Liver (tissue), 9 donors: Measurements from ENCODE around the gene CLIP1. TPM values are rescaled to one million over a fixed set of nuclear protein-coding genes. Genes with fewer than 3 reads are reported as not detected.

Experiments
- DNase-seq: peaks from one replicate; pipeline ENCODE4 v3.0.0-alpha.2; 2017; ENCODE audit warnings: low spot score
- H3K27ac ChIP-seq, 2 donors: one replicate each; pipeline ENCODE4 v1.7.0; 2013; ENCODE audit warnings: inconsistent platforms in 2 of 2, low read length in 2 of 2, control low read depth in 1 of 2, low read depth in 1 of 2, mild to moderate bottlenecking in 1 of 2
- H3K27me3 ChIP-seq, 4 donors: one replicate each; pipeline versions ENCODE4 v1.6.1 to v1.7.0; 2013; ENCODE audit warnings: low read length in 3 of 4, inconsistent platforms in 1 of 4, mild to moderate bottlenecking in 1 of 4, moderate library complexity in 1 of 4; ENCODE audit not compliant: control insufficient read depth in 4 of 4, insufficient read depth in 4 of 4
- H3K36me3 ChIP-seq, 4 donors: one replicate each; pipeline versions ENCODE4 v1.6.1 to v1.7.0; 2013; ENCODE audit warnings: low read length in 3 of 4, mild to moderate bottlenecking in 3 of 4, low read depth in 1 of 4, moderate library complexity in 1 of 4; ENCODE audit not compliant: control insufficient read depth in 4 of 4, insufficient read depth in 3 of 4
- H3K4me1 ChIP-seq, 4 donors: one replicate each; pipeline versions ENCODE4 v1.6.1 to v1.7.0; 2013; ENCODE audit warnings: low read length in 3 of 4, mild to moderate bottlenecking in 3 of 4, moderate library complexity in 1 of 4; ENCODE audit not compliant: control insufficient read depth in 4 of 4, insufficient read depth in 4 of 4
- H3K4me3 ChIP-seq, 3 donors: one replicate each; pipeline versions ENCODE4 v1.6.1 to v1.7.0; 2013; ENCODE audit warnings: low read length in 3 of 3, control low read depth in 1 of 3, low read depth in 1 of 3, mild to moderate bottlenecking in 1 of 3
- H3K9ac ChIP-seq, 2 donors: one replicate each; pipeline ENCODE4 v1.7.0; 2013; ENCODE audit warnings: low read length in 2 of 2, mild to moderate bottlenecking in 2 of 2, moderate library complexity in 2 of 2, control low read depth in 1 of 2, low read depth in 1 of 2
- H3K9me3 ChIP-seq, 4 donors: one replicate each; pipeline versions ENCODE4 v1.6.1 to v1.7.0; 2013; ENCODE audit warnings: low read length in 3 of 4; ENCODE audit not compliant: control insufficient read depth in 4 of 4
- FOXA1 ChIP-seq: IDR thresholded peaks from 2 replicates; pipeline ENCODE4 v1.6.1; 2016; ENCODE audit warnings: antibody characterized with exemption
- HNF4A ChIP-seq, 2 donors: conservative IDR thresholded peaks; 2 replicates each; pipeline ENCODE4 v1.6.1; 2016; ENCODE audit warnings: antibody characterized with exemption in 2 of 2, mild to moderate bottlenecking in 2 of 2
- HNF4G ChIP-seq: IDR thresholded peaks from 2 replicates; pipeline ENCODE4 v1.6.1; 2016; ENCODE audit warnings: antibody characterized with exemption
- JUND ChIP-seq, 2 donors: IDR thresholded peaks; 2 replicates each; pipeline ENCODE4 v1.6.1; 2016; ENCODE audit warnings: antibody characterized with exemption in 2 of 2
- NR2F2 ChIP-seq: IDR thresholded peaks from 2 replicates; pipeline ENCODE4 v1.6.1; 2016; ENCODE audit warnings: antibody characterized with exemption
- SP1 ChIP-seq: IDR thresholded peaks from 2 replicates; pipeline ENCODE4 v1.6.1; 2018; ENCODE audit warnings: antibody characterized with exemption, mild to moderate bottlenecking
- YY1 ChIP-seq: IDR thresholded peaks from 2 replicates; pipeline ENCODE4 v1.6.1; 2016; ENCODE audit warnings: antibody characterized with exemption, mild to moderate bottlenecking
- WGBS: extraction: QIAGEN DNeasy Blood & Tissue Kit; methylation state at CpG from one replicate; pipeline ENCODE4 v1.1.7; 2013; 5-methylcytosine and 5-hydroxymethylcytosine counted together
- polyA plus RNA-seq, 2 donors: library from polyadenylated mRNA; stranded (reverse) in 1 of 2; unstranded in 1 of 2; fragments of 200-250 nt in 1 of 2; fragments of >200 nt in 1 of 2; fragmentation: Nextera tagmentation in 1 of 2; extraction: Ambion mirVana in 1 of 2; gene quantifications; one replicate each; pipeline versions ENCODE4 v1.2.1 to v1.2.3, GENCODE V29; 2013 to 2015
- total RNA-seq, 2 donors: library from RNA; depleted of rRNA; stranded (reverse); fragments of >200 nt; gene quantifications; one replicate each; pipeline ENCODE4 v1.2.3, GENCODE V29; 2014
- TF ChIP-seq, protein P1 (sequence below): IDR thresholded peaks from 2 replicates; pipeline ENCODE4 v1.6.1; 2016; ENCODE audit warnings: antibody characterized with exemption
- TF ChIP-seq, protein P2 (sequence below): fragments of 150-350 bp; IDR thresholded peaks from 2 replicates; pipeline ENCODE4 v1.5.1; 2017; ENCODE audit warnings: improper control_type of control experiment, low read depth, low read length; ENCODE audit not compliant: missing input control
- TF ChIP-seq, protein P3 (sequence below): IDR thresholded peaks from 2 replicates; pipeline ENCODE4 v1.6.1; 2016; ENCODE audit warnings: antibody characterized with exemption
- TF ChIP-seq, protein P4 (sequence below): IDR thresholded peaks from 2 replicates; pipeline ENCODE4 v1.6.1; 2016; ENCODE audit warnings: antibody characterized with exemption
- donor health status: healthy.
- donor health status: healthy.
- donor health status: healthy.
- donor health status: healthy.
- donor health status: healthy.

Gene CLIP1
- total and polyA plus RNA-seq, 4 donors = 13.0 to 41.9 (median 26.0) TPM

DNA sequence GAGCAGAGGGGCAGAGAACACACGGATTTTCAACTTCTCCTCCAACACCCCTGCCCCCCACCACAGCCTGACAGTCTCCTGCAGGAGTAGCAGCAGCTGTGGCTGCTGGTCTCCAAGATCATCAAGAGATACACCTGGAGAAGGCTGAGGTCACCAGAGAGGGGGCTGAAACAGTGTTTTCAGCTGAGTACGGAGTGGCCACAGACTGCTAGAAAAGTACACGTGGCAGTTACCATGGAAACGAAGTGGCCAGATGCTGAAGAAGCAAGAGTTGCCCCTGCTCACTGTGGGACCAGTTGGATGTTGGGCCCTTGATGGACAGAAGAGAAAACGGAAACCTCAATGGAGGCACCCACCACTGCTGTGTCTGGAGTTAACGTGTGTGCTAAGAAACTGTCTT lies 191.7 kb downstream of the CLIP1 start:
- no peak for DNase-seq
- no peak for TF ChIP-seq JUND (IDR thresholded peaks at IDR 0.05)
- TF ChIP-seq YY1 = no peak
- TF ChIP-seq, protein P1, sequence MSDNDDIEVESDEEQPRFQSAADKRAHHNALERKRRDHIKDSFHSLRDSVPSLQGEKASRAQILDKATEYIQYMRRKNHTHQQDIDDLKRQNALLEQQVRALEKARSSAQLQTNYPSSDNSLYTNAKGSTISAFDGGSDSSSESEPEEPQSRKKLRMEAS = no peak
- no peak for TF ChIP-seq HNF4A (conservative IDR thresholded peaks at IDR 0.05)
- TF ChIP-seq, protein P2, sequence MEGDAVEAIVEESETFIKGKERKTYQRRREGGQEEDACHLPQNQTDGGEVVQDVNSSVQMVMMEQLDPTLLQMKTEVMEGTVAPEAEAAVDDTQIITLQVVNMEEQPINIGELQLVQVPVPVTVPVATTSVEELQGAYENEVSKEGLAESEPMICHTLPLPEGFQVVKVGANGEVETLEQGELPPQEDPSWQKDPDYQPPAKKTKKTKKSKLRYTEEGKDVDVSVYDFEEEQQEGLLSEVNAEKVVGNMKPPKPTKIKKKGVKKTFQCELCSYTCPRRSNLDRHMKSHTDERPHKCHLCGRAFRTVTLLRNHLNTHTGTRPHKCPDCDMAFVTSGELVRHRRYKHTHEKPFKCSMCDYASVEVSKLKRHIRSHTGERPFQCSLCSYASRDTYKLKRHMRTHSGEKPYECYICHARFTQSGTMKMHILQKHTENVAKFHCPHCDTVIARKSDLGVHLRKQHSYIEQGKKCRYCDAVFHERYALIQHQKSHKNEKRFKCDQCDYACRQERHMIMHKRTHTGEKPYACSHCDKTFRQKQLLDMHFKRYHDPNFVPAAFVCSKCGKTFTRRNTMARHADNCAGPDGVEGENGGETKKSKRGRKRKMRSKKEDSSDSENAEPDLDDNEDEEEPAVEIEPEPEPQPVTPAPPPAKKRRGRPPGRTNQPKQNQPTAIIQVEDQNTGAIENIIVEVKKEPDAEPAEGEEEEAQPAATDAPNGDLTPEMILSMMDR = no peak
- TF ChIP-seq, protein P3, sequence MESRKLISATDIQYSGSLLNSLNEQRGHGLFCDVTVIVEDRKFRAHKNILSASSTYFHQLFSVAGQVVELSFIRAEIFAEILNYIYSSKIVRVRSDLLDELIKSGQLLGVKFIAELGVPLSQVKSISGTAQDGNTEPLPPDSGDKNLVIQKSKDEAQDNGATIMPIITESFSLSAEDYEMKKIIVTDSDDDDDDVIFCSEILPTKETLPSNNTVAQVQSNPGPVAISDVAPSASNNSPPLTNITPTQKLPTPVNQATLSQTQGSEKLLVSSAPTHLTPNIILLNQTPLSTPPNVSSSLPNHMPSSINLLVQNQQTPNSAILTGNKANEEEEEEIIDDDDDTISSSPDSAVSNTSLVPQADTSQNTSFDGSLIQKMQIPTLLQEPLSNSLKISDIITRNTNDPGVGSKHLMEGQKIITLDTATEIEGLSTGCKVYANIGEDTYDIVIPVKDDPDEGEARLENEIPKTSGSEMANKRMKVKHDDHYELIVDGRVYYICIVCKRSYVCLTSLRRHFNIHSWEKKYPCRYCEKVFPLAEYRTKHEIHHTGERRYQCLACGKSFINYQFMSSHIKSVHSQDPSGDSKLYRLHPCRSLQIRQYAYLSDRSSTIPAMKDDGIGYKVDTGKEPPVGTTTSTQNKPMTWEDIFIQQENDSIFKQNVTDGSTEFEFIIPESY = no peak
- no peak overlapping the region for H3K27ac ChIP-seq
- H3K27me3 ChIP-seq = no peaks in the 10 kb centered on the region
- no peak overlapping the region for H3K9ac ChIP-seq
- 91% methylated on average over 6 of the region's 6 CpGs for WGBS
- no peaks in the 10 kb centered on the region for H3K9me3 ChIP-seq
- peaks cover 1 to 23% (median 17%) of the 10 kb centered on the region in 4 donors for H3K36me3 ChIP-seq
- no peak overlapping the region for H3K4me3 ChIP-seq
- H3K4me1 ChIP-seq = peaks cover 7 to 11% (median 8%) of the 10 kb centered on the region in 4 donors

DNA sequence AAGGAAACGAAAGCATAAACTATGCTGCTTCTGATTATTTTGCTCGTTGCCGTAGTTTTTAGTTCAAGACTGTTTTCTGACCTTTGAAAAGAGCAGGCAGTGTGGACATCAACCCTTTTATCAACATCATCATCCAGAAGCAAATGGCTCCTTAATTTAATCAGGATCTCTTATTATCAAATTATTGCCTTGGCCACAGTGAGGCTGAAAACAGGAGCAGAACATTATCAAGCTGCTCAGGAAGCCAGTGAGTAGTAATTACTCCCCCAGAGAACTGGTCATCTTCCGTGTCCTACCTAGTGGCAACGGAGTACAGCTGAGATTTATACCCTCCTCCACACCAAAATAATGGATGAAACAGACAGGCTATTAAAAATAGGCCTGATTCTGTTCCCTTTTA lies 194.4 kb downstream of the CLIP1 start:
- Histone ChIP-seq H3K27me3 (no peaks in the 10 kb centered on the region), H3K27ac (no peak overlapping the region), H3K4me3 (no peak overlapping the region), H3K4me1 (peaks cover 14 to 22% (median 19%) of the 10 kb centered on the region in 4 donors), H3K9ac (no peak overlapping the region), H3K36me3 (peaks cover 1 to 23% (median 15%) of the 10 kb centered on the region in 4 donors), H3K9me3 (no peaks in the 10 kb centered on the region)
- 93% methylated on average over 5 of the region's 5 CpGs for WGBS
- DNase-seq = no peak
- TF ChIP-seq NR2F2 = no peak
- TF ChIP-seq HNF4A (conservative IDR thresholded peaks at IDR 0.05) = no peak
- TF ChIP-seq FOXA1 = no peak

DNA sequence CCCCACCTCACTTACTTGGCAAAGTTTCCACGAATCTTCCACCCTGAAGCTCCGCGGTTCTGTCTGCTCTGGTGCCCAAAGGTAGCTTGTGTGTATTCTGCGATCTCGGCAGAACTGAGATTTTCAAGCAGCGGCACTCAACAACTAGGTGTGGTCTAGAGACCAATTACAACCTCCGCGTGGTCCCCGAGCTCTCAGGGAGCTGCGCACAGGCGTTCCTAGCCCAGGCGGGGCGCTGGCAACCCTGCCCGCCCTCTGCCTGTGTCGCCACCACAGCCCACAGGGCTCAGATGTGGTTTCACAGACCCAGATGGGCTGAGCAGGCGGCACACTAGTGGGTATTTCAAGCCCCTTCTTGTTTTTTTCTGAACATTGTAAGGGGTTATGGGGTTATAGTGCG lies 195.1 kb downstream of the CLIP1 start:
- no peak for DNase-seq

More for the DNA sequence above, 195.1 kb downstream of the CLIP1 start:
- Histone ChIP-seq H3K27me3 (no peaks in the 10 kb centered on the region), H3K4me1 (peaks cover 14 to 22% (median 19%) of the 10 kb centered on the region in 4 donors), H3K4me3 (no peak overlapping the region), H3K9me3 (no peaks in the 10 kb centered on the region), H3K27ac (no peak overlapping the region), H3K9ac (no peak overlapping the region), H3K36me3 (peaks cover 1 to 22% (median 17%) of the 10 kb centered on the region in 4 donors)
- WGBS = 89% methylated on average over 17 of the region's 17 CpGs
- no peak for TF ChIP-seq HNF4A (conservative IDR thresholded peaks at IDR 0.05)
- TF ChIP-seq SP1 = no peak
- no peak for TF ChIP-seq HNF4G
- TF ChIP-seq, protein P4, sequence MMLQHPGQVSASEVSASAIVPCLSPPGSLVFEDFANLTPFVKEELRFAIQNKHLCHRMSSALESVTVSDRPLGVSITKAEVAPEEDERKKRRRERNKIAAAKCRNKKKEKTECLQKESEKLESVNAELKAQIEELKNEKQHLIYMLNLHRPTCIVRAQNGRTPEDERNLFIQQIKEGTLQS = no peak
